GM21367 (cell line): ENCODE measurements around the gene CLCN7.

Experiments used
- ATAC-seq: cut with Tn5 transposase; IDR thresholded peaks from one replicate; pipeline ENCODE4 v1.9.1; 2021; ENCODE audit not compliant: unreplicated experiment

Gene CLCN7

DNA sequence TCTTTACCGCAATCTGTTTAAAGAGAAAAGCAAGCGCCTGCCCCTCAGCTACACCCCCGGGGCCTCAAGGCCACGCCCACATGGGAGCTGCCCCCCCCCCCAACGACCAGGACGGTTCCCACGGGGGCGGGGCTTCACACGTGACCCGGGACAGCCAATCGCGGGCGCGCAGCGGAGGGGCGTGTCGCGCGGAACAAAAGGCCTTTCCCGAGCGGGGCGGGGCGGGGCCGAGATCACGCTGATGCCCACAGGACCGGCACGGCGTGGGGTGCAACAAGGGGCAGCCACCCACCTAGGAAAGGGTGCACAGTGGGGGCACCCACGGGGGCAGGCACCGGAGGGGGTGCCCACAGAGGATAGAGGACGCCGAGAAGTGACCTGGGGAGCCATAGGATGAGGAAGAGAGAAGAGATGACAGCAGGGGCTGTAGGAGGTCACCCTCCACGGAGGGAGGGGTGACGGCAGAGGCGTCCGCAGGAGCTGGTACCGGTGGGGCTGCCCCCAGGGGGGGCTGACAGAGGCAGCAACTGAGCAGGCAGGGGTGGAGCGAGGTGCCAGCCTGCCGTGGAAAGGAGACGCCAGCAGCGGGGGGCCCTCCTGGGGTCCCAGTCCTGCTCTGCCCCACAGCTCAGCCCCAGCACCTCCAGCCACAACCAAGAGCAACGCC is 66.5 kb downstream of the CLCN7 start:
- ATAC-seq = peak; percentile 65

- ATAC-seq = no peak
These were observed 67.1 kb downstream of the CLCN7 start for GRCh38 chr16:1407753-1408152.

- ATAC-seq = no peak
These were observed 71.1 kb downstream of the CLCN7 start for GRCh38 chr16:1403733-1404132.

DNA sequence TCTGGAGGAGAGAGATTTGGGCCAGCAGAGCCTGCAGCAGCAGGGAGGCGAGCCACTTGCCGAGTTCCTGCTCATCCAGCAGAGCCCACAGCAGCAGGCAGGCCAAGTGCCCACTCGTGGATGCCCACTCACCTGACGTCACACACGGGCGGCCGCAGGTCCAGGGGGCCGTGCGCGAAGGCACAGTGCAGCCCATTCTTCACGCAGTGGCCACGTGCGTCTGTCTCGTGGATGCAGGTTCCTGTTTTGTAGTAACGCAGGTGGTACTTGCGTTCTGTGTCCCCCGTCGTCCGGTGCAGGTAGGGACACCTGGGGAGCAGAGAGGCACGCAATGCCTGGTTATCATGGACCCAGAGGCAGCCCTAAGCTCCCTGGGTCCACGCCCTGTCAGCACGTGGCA is 71.8 kb downstream of the CLCN7 start:
- no peak for ATAC-seq

- no peak for ATAC-seq
These were observed 73.1 kb downstream of the CLCN7 start for GRCh38 chr16:1401758-1402154.

DNA sequence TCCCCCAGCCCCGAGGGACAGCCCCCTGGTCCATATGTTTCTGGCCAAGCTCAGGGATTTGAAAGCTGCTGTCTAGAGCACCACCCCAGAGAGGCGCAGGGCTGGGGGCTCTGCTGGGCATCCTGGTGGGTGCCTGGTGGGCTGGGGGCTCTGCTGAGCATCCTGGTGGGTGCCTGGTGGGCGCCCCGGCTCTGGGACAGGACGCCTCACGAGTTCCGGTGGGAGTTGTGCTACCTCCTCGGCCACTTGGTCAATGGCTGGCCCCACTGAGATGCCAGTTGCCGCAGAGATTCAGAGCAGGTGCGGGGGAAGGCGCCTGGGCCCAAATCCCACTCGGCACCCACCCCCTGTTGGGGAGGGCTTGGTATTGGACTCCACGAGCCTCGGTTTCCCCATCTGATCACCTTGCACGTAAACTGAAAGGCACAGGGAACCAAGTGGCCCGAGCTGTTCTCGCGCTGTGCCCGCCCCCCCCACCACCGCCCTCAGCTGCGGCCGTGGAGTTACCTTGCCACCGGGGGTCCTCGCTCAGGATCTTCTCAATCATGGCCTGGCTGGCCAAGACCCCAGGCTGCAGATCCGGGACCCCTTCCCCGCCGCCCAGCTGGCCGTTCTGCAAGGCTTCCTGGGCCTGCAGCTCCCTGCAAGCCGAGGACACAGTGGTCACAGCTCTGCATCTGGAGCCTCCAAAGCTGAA is 73.6 kb downstream of the CLCN7 start:
- no peak for ATAC-seq

GRCh38 chr16:1398826-1399581 is 75.8 kb downstream of the CLCN7 start:
- ATAC-seq = no peak

DNA sequence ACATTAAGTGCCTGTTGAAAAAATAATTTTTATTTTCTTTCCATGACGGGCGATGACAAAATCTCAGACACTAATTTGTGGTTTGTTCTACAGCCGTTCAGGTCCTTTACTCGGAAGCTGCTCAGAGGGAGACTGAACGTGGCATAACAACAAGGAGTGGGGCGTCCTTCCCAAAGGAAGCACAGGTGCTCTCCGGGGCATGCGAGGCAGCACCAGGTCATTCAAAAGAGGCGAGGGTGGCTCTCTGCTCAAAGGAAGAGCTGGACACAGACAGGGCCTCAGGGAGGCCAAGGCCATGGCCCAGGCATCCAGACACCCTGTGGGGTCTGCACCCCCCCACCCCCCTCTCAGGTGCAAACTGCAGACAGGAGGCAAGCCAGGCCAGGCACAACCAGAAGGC is 76.5 kb downstream of the CLCN7 start:
- no peak for ATAC-seq

DNA sequence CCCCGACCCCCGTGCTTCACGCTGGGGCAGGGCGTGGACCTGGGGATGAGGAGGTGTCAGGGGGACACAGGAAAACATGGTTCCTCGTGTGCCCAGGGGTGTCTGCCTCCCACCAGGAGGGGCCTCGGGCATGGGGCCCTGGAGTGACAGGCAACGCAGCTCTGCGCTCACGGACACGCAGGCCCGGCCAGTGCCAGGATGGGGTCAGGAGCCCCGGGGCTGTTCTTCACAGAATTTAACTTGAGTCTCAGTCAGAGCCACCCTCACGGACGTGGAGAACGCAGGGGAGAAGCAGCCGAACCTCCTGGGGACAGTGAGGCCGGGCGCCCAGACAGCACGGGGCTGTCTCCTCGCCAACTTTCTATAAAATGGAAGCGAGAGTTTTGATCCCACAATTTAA is 77.0 kb downstream of the CLCN7 start:
- ATAC-seq = no peak

GRCh38 chr16:1395444-1396031 is 79.3 kb downstream of the CLCN7 start:
- no peak for ATAC-seq
